Retina (tissue), 1 donor: ENCODE results near the gene SMARCD3.

Source experiments
- DNase-seq: peaks from one replicate; pipeline ENCODE4 v3.0.0-alpha.2; 2016

SMARCD3 gene

GRCh38 chr7:151235091-151235787 lies 13.3 kb downstream of the SMARCD3 start:
- no peak for DNase-seq

- DNase-seq: no peak
Observed at GRCh38 chr7:151233804-151234203, 14.7 kb downstream of the SMARCD3 start.

- DNase-seq: peak; percentile 53
Observed at GRCh38 chr7:151232917-151233701, 15.4 kb downstream of the SMARCD3 start.

GRCh38 chr7:151232091-151232916 lies 16.2 kb downstream of the SMARCD3 start, which contains the start of gene CHPF2:
Gene CHPF2, plus strand, starts transcription at chr7:151232483. Its CDS starts 1,529 bp downstream, at chr7:151234012.
- peak; percentile 94 for DNase-seq

GRCh38 chr7:151231080-151231479 lies 17.4 kb downstream of the SMARCD3 start:
- no peak for DNase-seq

GRCh38 chr7:151229249-151229648 lies 19.2 kb downstream of the SMARCD3 start:
- no peak for DNase-seq

- DNase-seq: no peak
Observed at GRCh38 chr7:151228024-151228866, 20.2 kb downstream of the SMARCD3 start.

- peak; percentile 98 for DNase-seq
Observed at GRCh38 chr7:151226875-151227782, 21.4 kb downstream of the SMARCD3 start, which contains the start of gene ABCF2. Gene ABCF2, minus strand, starts transcription at chr7:151227205. Its CDS starts 747 bp downstream, at chr7:151226458.

- peak; percentile 17 for DNase-seq
Observed at GRCh38 chr7:151226560-151226874, 22.0 kb downstream of the SMARCD3 start.

GRCh38 chr7:151225948-151226510 lies 22.5 kb downstream of the SMARCD3 start:
- no peak for DNase-seq

GRCh38 chr7:151223728-151224127 lies 24.8 kb downstream of the SMARCD3 start:
- no peak for DNase-seq

GRCh38 chr7:151218170-151218569 lies 30.3 kb downstream of the SMARCD3 start:
- no peak for DNase-seq

- no peak for DNase-seq
Observed at GRCh38 chr7:151215396-151215795, 33.1 kb downstream of the SMARCD3 start.

- DNase-seq: no peak
Observed at GRCh38 chr7:151213826-151214225, 34.7 kb downstream of the SMARCD3 start.

- DNase-seq: no peak
Observed at GRCh38 chr7:151212626-151213025, 35.9 kb downstream of the SMARCD3 start.

- DNase-seq: no peak
Observed at GRCh38 chr7:151211155-151211772, 37.2 kb downstream of the SMARCD3 start.

- no peak for DNase-seq
Observed at GRCh38 chr7:151210087-151210854, 38.2 kb downstream of the SMARCD3 start, which contains the start of gene H2BK1. Gene H2BK1, minus strand, starts transcription at chr7:151210488. Its CDS starts 170 bp downstream, at chr7:151210318.

GRCh38 chr7:151209588-151209987 lies 38.9 kb downstream of the SMARCD3 start:
- DNase-seq: no peak

- DNase-seq: no peak
Observed at GRCh38 chr7:151208253-151208862, 40.1 kb downstream of the SMARCD3 start.
